Superior temporal gyrus (tissue), 1 donor: ENCODE results near the gene CDH23.

Source experiments
- DNase-seq: peaks from one replicate; pipeline ENCODE4 v3.0.0-alpha.2; 2016; ENCODE audit errors: extremely low spot score

The CDH23 gene

DNA sequence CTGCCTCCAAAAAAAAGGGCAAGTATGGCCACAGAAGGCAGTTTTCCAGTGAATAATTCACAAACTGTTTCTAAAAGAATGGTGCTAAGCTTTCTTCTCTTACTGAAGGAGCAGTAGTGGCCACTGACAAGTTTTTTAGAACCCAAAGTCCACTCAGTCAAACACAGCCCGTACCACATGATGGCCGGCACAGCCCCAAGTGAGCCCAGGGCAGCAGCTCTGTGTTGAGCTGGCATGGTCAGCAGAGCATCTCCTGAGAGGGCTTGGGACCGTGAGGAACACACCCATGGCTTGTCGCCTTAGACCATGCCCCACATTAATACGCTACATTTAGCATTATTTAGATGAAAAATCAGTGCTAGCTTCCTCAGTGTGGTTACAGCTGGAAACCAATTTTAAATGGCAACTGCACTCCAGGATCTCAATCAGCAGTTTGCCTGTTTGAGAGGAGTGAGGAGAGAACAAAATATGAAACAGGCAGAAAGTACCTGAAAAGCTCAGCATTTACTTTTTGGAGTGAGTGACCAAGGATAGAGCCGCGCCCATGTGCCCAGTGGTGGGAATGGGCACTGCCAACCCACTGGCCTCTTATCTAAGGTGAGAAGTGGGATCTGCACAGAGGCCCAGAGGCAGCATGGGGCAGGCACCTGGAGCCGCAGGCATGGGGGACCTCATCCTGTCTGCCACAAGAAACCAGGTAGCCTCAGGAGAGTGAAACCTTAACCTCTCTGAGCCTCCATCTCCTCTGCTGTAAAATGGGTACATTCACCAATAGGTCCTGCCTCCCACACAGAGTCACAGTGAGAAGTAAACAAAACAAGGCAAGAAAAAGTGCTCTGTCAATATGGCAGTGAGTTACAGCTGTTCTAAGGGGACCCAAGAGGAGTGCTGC lies 437.0 kb downstream of the CDH23 start:
- no peak for DNase-seq

DNA sequence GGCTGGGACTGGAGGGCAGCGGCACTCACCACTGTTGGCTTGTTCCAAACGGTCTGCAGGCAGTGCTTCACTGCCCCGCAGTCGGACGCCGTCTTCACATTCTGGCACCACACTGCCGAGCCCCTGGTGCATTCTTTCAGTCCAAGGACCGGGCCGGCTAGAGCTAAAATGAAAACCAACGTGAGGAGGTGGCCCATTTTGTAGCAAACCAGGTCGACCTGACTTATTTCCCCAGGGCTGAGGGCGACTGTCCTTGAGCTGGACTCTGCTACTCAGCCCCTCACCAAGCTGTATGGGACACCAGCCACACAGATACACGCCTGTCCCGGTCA lies 437.6 kb downstream of the CDH23 start:
- DNase-seq, result no peak

GRCh38 chr10:71835671-71836595 lies 439.2 kb downstream of the CDH23 start:
- peak; percentile 95 for DNase-seq

- peak; percentile 57 for DNase-seq
Measured at GRCh38 chr10:71836596-71836974, 439.9 kb downstream of the CDH23 start.

- DNase-seq, result peak; percentile 58
Measured at GRCh38 chr10:71837098-71837827, 440.5 kb downstream of the CDH23 start.

- no peak for DNase-seq
Measured at GRCh38 chr10:71838264-71839211, 441.8 kb downstream of the CDH23 start.

DNA sequence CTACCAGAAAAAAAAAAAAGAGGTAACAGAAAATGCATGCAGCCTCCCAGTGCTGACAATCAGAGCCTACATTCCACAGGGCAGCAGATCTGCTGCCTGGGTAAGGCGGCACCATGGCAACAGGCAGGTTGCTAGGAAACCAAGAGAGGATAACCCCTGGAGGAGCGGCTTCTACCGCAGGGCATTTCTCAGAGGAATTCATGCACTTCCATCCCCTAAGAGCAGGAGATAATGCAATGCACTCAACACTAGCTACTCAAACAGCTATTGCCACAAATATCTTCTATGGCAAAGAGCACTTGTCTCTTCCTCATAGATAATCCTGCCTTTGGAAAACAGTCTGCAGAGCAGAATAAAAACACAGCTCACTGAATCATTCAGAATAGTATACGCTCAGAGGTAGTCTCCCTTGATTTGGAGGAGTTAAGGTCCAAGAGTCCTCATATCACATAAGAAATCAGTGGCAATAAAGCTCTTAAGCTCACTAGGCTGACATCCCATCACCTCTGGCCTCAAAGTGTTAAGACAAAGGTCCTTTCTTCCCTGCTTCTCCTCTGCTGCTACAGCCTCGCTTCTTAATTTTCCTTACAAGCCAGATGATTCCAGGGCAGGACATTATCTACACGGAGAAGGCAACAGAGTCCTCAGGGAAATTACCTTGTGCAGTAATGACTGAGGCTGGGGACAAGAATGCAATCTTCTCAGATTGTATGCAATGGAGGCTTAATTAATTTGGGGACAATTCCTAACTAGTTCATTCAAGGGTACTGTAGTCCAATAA lies 443.6 kb downstream of the CDH23 start:
- peak; percentile 93 for DNase-seq

DNA sequence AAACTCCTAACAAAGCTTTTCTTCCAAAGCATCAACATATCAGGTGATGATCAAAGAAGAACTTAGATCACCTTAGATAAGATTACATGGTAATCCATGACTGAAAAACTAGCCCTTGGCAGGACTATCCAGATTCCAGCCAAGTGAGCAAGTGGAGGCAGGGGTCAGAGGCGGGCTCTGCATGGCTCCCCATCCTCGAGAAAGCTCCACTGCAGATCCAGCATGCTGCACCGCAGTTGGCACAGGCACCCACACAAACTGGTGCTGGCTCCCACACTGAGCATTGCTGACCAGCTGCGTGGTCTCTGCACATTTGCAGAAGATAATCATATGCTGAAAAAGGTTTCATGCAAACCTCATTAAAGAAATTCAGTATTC lies 444.2 kb downstream of the CDH23 start:
- DNase-seq, result peak; percentile 63

DNA sequence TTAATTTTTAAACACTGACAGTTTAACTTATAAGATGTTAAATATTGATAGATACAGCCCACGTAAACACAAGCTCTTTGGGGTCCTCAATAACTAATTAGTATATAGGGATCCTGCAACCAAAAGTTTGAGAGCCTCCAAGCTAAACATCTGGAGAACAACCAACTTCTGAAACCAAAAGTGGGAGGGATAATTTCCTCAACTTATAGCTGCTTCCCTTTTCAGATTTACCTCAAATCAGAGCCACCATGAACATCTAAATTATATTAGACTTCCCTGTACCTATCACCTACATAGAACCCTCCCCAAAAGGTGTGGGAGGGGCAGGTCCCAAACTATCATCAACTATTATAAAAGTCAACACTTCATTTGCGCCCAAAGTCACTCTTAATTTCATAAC lies 445.7 kb downstream of the CDH23 start:
- no peak for DNase-seq

- no peak for DNase-seq
Measured at GRCh38 chr10:71842856-71843686, 446.4 kb downstream of the CDH23 start.

DNA sequence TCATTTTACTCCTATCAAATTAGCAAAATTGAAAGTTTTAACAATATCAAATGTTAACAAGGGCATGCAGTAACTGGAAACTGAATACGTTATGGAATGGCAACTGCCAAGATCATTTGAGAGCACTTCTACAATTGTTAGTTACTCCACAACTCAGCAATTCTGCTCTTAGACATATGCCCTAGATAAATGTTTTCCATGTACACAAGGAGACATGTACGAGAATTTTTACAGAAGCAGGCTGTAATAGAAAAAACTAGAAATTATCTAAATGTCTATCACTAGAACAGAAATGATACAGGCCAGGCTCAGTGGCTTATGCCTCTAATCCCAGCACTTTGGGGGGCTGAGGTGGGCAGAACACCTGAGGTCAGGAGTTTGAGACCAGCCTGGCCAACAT lies 447.4 kb downstream of the CDH23 start:
- DNase-seq, result no peak

GRCh38 chr10:71844695-71845094 lies 448.0 kb downstream of the CDH23 start:
- no peak for DNase-seq

- no peak for DNase-seq
Measured at GRCh38 chr10:71845410-71846405, 449.0 kb downstream of the CDH23 start.

DNA sequence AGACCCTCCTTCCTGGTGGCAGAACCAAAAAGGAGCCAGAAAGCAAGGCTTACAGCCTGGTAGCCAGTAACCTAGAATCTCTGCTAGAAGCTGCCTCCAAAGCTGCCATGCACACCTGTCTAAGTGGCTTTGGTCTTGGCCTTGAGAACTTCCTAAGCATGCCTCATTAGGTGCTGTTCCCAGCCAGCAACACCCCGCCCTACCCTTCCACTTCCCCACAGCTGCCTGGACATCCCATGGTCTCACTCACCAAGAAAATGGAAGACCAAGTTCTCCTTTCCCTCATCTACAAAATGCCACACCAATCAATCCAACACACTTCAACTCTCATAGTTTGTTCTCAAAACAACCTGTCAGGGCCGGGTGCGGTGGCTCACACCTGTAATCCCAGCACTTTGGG lies 450.1 kb downstream of the CDH23 start:
- DNase-seq, result no peak

DNA sequence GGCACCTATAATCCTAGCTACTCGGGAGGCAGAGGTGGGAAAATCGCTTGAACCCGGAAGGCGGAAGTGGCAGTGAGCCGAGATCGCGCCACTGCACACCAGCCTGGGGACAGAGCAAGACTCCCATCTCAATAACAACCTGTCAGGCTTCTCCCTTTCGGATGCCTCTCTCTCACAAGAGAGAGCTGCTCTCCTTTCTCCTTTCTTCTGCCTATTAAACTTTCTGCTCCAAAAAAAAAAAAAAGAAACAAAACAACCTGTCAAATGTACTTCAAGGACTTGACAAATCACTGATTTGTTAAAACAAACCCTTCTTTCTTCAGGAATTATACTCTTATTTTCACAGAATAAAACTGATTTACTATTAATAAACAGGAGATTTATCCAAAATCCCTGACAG lies 450.7 kb downstream of the CDH23 start:
- no peak for DNase-seq

- DNase-seq, result no peak
Measured at GRCh38 chr10:71848325-71849275, 451.9 kb downstream of the CDH23 start.

- DNase-seq, result no peak
Measured at GRCh38 chr10:71849461-71849908, 452.8 kb downstream of the CDH23 start.
